ENCODE results near the gene NR2F6. TPM values are rescaled to one million over a fixed set of nuclear protein-coding genes. Genes with fewer than 3 reads are reported as not detected.

The NR2F6 gene
- total RNA-seq, 1 experiment from 2014 or later = 96.5 TPM

GRCh38 chr19:17185590-17185989 lies 60.1 kb downstream of the NR2F6 start:
- POLR2A ChIA-PET = no interaction called here

GRCh38 chr19:17184371-17184841 lies 61.3 kb downstream of the NR2F6 start:
- no TSS peak for BruUV-seq (replicated peaks)
- Mint-ChIP-seq H3K9me3 (ENCODE audit: unreplicated experiment) (no peaks in the 10 kb centered on the region), H3K4me1 (ENCODE audit: low read depth, unreplicated experiment) (no peaks in the 10 kb centered on the region), H3K27me3 (ENCODE audit: insufficient read depth, unreplicated experiment) (no peaks in the 10 kb centered on the region), H3K27ac (ENCODE audit: unreplicated experiment) (no peak overlapping the region), H3K4me3 (ENCODE audit: unreplicated experiment) (no peak overlapping the region), H3K36me3 (ENCODE audit: insufficient read depth, unreplicated experiment) (peaks cover 31% of the 10 kb centered on the region)
- Histone ChIP-seq H3K36me3 (ENCODE audit: control insufficient read depth, insufficient read depth, low read length) (no peaks in the 10 kb centered on the region), H3K9me3 (no peaks in the 10 kb centered on the region), H3K27me3 (replicated peaks; ENCODE audit: control insufficient read depth, insufficient read depth, low read length) (no peaks in the 10 kb centered on the region), H3K4me3 (ENCODE audit: low read depth, low read length) (no peak overlapping the region), H3K4me1 (no peaks in the 10 kb centered on the region)
- intact Hi-C loops (cut with micrococcal nuclease; ENCODE audit: unreplicated experiment) = no loop called here
- CTCF ChIA-PET = interaction anchor here (0.6 kb wide), 1 partner anchor 229 kb away, joined by 4 read pairs; no protein-coding TSS in a partner anchor
- no peak for TF ChIP-seq CTCF (IDR thresholded peaks at IDR 0.05; ENCODE audit: insufficient read depth in 1 of 2, low read depth in 1 of 2, low read length in 1 of 2, severe bottlenecking in 1 of 2, unreplicated experiment in 1 of 2)
- no peak for DNase-seq
- POLR2A ChIA-PET = no interaction called here

More at GRCh38 chr19:17185590-17185989, 60.1 kb downstream of the NR2F6 start:
- no peak for TF ChIP-seq CTCF (IDR thresholded peaks at IDR 0.05; ENCODE audit: insufficient read depth in 1 of 2, low read depth in 1 of 2, low read length in 1 of 2, severe bottlenecking in 1 of 2, unreplicated experiment in 1 of 2)
- H3K36me3 ChIP-seq (ENCODE audit: control insufficient read depth, insufficient read depth, low read length) = no peaks in the 10 kb centered on the region
- no peak for DNase-seq
- no peak overlapping the region for H3K4me3 ChIP-seq (ENCODE audit: low read depth, low read length)
- intact Hi-C loops (cut with micrococcal nuclease; ENCODE audit: unreplicated experiment) = no loop called here
- Mint-ChIP-seq H3K4me1 (ENCODE audit: low read depth, unreplicated experiment) (no peaks in the 10 kb centered on the region), H3K27ac (ENCODE audit: unreplicated experiment) (no peak overlapping the region), H3K27me3 (ENCODE audit: insufficient read depth, unreplicated experiment) (no peaks in the 10 kb centered on the region), H3K9me3 (ENCODE audit: unreplicated experiment) (no peaks in the 10 kb centered on the region), H3K4me3 (ENCODE audit: unreplicated experiment) (no peak overlapping the region), H3K36me3 (ENCODE audit: insufficient read depth, unreplicated experiment) (peaks cover 34% of the 10 kb centered on the region)
- H3K9me3 ChIP-seq = no peaks in the 10 kb centered on the region
- no peaks in the 10 kb centered on the region for H3K4me1 ChIP-seq
- H3K27me3 ChIP-seq (replicated peaks; ENCODE audit: control insufficient read depth, insufficient read depth, low read length) = no peaks in the 10 kb centered on the region
- CTCF ChIA-PET = interaction anchor here (0.6 kb wide), 1 partner anchor 206 kb away, joined by 3 read pairs; no protein-coding TSS in a partner anchor
- BruUV-seq (replicated peaks) = no TSS peak

GRCh38 chr19:17183858-17184321 lies 61.8 kb downstream of the NR2F6 start:
- BruUV-seq (replicated peaks) = no TSS peak
- CTCF ChIA-PET = interaction anchor here (0.6 kb wide), 1 partner anchor 229 kb away, joined by 4 read pairs; no protein-coding TSS in a partner anchor
- no peak overlapping the region for H3K27ac Mint-ChIP-seq (ENCODE audit: unreplicated experiment)

More at GRCh38 chr19:17183858-17184321, 61.8 kb downstream of the NR2F6 start:
- Mint-ChIP-seq H3K4me1 (ENCODE audit: low read depth, unreplicated experiment) (no peaks in the 10 kb centered on the region), H3K36me3 (ENCODE audit: insufficient read depth, unreplicated experiment) (peaks cover 28% of the 10 kb centered on the region), H3K9me3 (ENCODE audit: unreplicated experiment) (no peaks in the 10 kb centered on the region), H3K27me3 (ENCODE audit: insufficient read depth, unreplicated experiment) (no peaks in the 10 kb centered on the region), H3K4me3 (ENCODE audit: unreplicated experiment) (no peak overlapping the region)
- no peaks in the 10 kb centered on the region for H3K4me1 ChIP-seq
- no peak overlapping the region for H3K4me3 ChIP-seq (ENCODE audit: low read depth, low read length)
- DNase-seq = no peak
- H3K36me3 ChIP-seq (ENCODE audit: control insufficient read depth, insufficient read depth, low read length) = no peaks in the 10 kb centered on the region
- TF ChIP-seq CTCF (IDR thresholded peaks at IDR 0.05; ENCODE audit: insufficient read depth in 1 of 2, low read depth in 1 of 2, low read length in 1 of 2, severe bottlenecking in 1 of 2, unreplicated experiment in 1 of 2) = no peak
- H3K9me3 ChIP-seq = no peaks in the 10 kb centered on the region
- POLR2A ChIA-PET = no interaction called here
- no peaks in the 10 kb centered on the region for H3K27me3 ChIP-seq (replicated peaks; ENCODE audit: control insufficient read depth, insufficient read depth, low read length)
- intact Hi-C loops (cut with micrococcal nuclease; ENCODE audit: unreplicated experiment) = no loop called here
